Cardiac muscle cell (in vitro differentiated cells and primary cell): ENCODE results near the gene BRI3. TPM values are rescaled to one million over a fixed set of nuclear protein-coding genes. Genes with fewer than 3 reads are reported as not detected.

Experiments used
- DNase-seq, 2 donors: peaks; one replicate each; pipeline versions ENCODE4 v3.0.0 to v3.0.0-alpha.2; 2010 to 2017; ENCODE audit warnings: low read depth in 1 of 2, low spot score in 1 of 2
- H3K27ac ChIP-seq: fragments of 200-600 bp; sonication (generic); 2 replicates; pipeline ENCODE4 v1.5.1; 2016
- H3K27me3 ChIP-seq: fragments of 200-600 bp; sonication (generic); 2 replicates; pipeline ENCODE4 v1.6.0; 2016; ENCODE audit warnings: control low read depth
- H3K36me3 ChIP-seq: fragments of 200-600 bp; sonication (generic); 2 replicates; pipeline ENCODE4 v1.5.1; 2016; ENCODE audit warnings: control low read depth
- H3K4me1 ChIP-seq: fragments of 200-600 bp; sonication (generic); 2 replicates; pipeline ENCODE4 v1.8.1; 2017; ENCODE audit warnings: low read depth, mild to moderate bottlenecking, mixed run types
- H3K4me3 ChIP-seq: fragments of 200-600 bp; sonication (generic); 2 replicates; pipeline ENCODE4 v1.5.1; 2016; ENCODE audit warnings: mild to moderate bottlenecking
- H3K9me3 ChIP-seq: fragments of 200-600 bp; sonication (generic); 2 replicates; pipeline ENCODE4 v1.5.1; 2017; ENCODE audit warnings: low read depth, mild to moderate bottlenecking, control low read depth
- CTCF ChIP-seq: IDR thresholded peaks from 2 replicates; pipeline ENCODE4 v1.5.1; 2012; ENCODE audit warnings: low read depth, mild to moderate bottlenecking, low read length
- polyA plus RNA-seq: library from polyadenylated mRNA; unstranded; fragments of >200 nt; fragmentation: Nextera tagmentation; extraction: Ambion mirVana; gene quantifications from 2 replicates; pipeline ENCODE4 v1.2.1, GENCODE V29; 2016
- total RNA-seq: library from RNA; depleted of rRNA; stranded (reverse); fragments of >200 nt; gene quantifications from 2 replicates; pipeline ENCODE4 v1.2.3, GENCODE V29; 2016

BRI3 gene
- total and polyA plus RNA-seq, 2 experiments from 2014 or later, result 23.0 to 50.8 TPM

GRCh38 chr7:98329100-98329790 is 47.8 kb downstream of the BRI3 start:
- H3K4me1 ChIP-seq, result peaks cover 14% of the 10 kb centered on the region
- no peaks in the 10 kb centered on the region for H3K9me3 ChIP-seq
- no peaks in the 10 kb centered on the region for H3K27me3 ChIP-seq
- no peaks in the 10 kb centered on the region for H3K36me3 ChIP-seq
- H3K27ac ChIP-seq, result peak overlapping the region; percentile 78
- H3K4me3 ChIP-seq, result no peak overlapping the region
- DNase-seq, result peak in 1 of 2 donors; percentile 95
- TF ChIP-seq CTCF, result no peak

- TF ChIP-seq CTCF, result no peak
- Histone ChIP-seq H3K4me1 (peaks cover 14% of the 10 kb centered on the region), H3K36me3 (no peaks in the 10 kb centered on the region), H3K27me3 (no peaks in the 10 kb centered on the region), H3K9me3 (no peaks in the 10 kb centered on the region), H3K27ac (peak overlapping the region; percentile 78), H3K4me3 (no peak overlapping the region)
- DNase-seq, result peak in 1 of 2 donors; percentile 77
These were observed 48.4 kb downstream of the BRI3 start for GRCh38 chr7:98329791-98330373.

DNA sequence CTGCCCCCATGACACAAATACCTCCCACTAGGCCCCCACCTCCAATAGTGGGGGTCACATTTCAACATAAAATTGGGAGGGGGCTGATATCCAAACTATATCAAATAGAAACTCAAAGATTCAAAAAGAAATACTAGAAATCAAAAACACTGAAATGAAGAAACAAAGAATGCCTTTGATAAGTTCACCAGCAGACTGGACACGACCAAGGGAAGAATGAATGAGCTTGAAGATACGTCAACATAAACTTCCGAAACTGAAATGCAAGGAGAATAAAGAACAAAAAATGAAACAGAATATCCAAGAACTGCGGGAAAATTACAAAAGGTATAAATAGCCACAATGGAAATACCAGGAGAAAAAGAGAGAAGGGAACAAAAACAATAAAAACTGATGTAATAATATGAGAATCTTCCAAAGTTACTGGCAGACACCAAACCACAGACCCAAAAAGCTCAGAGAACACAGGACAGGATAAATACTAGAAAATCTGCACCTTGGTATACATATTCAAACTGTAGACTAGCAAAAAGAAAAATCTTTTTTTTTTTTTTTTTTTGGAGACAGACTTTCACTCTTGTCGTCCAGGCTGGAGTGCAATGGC is 49.5 kb downstream of the BRI3 start:
- H3K9me3 ChIP-seq, result no peaks in the 10 kb centered on the region
- TF ChIP-seq CTCF, result no peak
- peaks cover 14% of the 10 kb centered on the region for H3K4me1 ChIP-seq
- no peak overlapping the region for H3K4me3 ChIP-seq
- no peaks in the 10 kb centered on the region for H3K36me3 ChIP-seq
- H3K27ac ChIP-seq, result no peak overlapping the region
- H3K27me3 ChIP-seq, result no peaks in the 10 kb centered on the region
- no peak for DNase-seq

DNA sequence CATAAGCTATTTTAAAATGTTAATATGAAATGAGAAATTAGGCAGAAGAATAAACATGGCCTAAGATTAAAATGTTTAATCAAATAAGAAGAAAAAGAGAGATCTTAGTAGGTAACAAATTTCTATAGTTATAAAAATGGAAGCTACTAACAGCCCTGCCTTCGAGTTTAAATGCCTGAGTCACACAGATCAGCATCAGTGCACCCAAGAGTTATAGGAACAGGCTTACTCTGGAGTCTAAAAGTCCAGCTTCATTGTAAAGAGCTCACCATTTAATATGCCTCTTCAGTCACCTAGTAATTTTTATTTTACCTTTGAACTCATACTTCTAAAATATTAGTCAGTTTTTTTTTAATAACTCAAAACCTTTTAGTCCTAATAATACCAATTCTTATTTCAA is 52.6 kb downstream of the BRI3 start:
- Histone ChIP-seq H3K4me1 (peaks cover 8% of the 10 kb centered on the region), H3K9me3 (no peaks in the 10 kb centered on the region), H3K27ac (no peak overlapping the region), H3K36me3 (no peaks in the 10 kb centered on the region), H3K4me3 (no peak overlapping the region), H3K27me3 (no peaks in the 10 kb centered on the region)
- DNase-seq, result no peak
- no peak for TF ChIP-seq CTCF

- no peaks in the 10 kb centered on the region for H3K9me3 ChIP-seq
- H3K36me3 ChIP-seq, result no peaks in the 10 kb centered on the region
- H3K27ac ChIP-seq, result no peak overlapping the region
- no peaks in the 10 kb centered on the region for H3K4me1 ChIP-seq
- no peak overlapping the region for H3K4me3 ChIP-seq
- H3K27me3 ChIP-seq, result no peaks in the 10 kb centered on the region
- no peak for TF ChIP-seq CTCF
- DNase-seq, result no peak
These were observed 54.0 kb downstream of the BRI3 start for GRCh38 chr7:98335411-98335977.
